HEK293 (cell line): Measurements from ENCODE around the gene SELENOO.

Experiments used
- CTCF ChIA-PET: fragments of 350-600 bp; formaldehyde crosslinking; extraction: SDS; loops from one replicate; lab custom pipeline; 2021; ENCODE audit warnings: antibody characterized with exemption; lab: Yijun Ruan, JAX
- POLR2A ChIA-PET: fragments of 300-600 bp; formaldehyde crosslinking; extraction: SDS; loops from one replicate; lab custom pipeline; 2020; ENCODE audit warnings: antibody characterized with exemption, inconsistent platforms; lab: Yijun Ruan, JAX
- H3K27ac ChIP-seq: fragments of 200-500 bp; sonication (Bioruptor generic); 2 replicates; pipeline ENCODE4 v1.5.1; 2014; ENCODE audit warnings: low read depth, low read length, control low read depth, inconsistent platforms; ENCODE audit errors: extremely low read depth
- H3K36me3 ChIP-seq, 2 experiments: fragments of 200-500 bp in 1 of 2; sonication (Bioruptor generic) in 1 of 2; 1 replicate in 1 of 2; 2 replicates in 1 of 2; pipeline ENCODE4 v1.5.1; 2014 to 2017; ENCODE audit warnings: inconsistent platforms in 2 of 2, low read length in 2 of 2; ENCODE audit not compliant: control insufficient read depth in 2 of 2, insufficient read depth in 1 of 2
- H3K4me1 ChIP-seq: fragments of 200-500 bp; sonication (Bioruptor generic); 2 replicates; pipeline ENCODE4 v1.5.1; 2014; ENCODE audit warnings: mild to moderate bottlenecking, low read length, inconsistent platforms; ENCODE audit not compliant: control insufficient read depth, insufficient read depth
- H3K4me3 ChIP-seq: 2 replicates; pipeline ENCODE4 v1.5.1; 2011; ENCODE audit warnings: low read depth, mild to moderate bottlenecking, control low read depth, low read length, moderate library complexity
- H3K9me3 ChIP-seq: fragments of 200-500 bp; sonication (Bioruptor generic); 2 replicates; pipeline ENCODE4 v1.5.1; 2014; ENCODE audit warnings: low read depth, low read length, inconsistent platforms; ENCODE audit not compliant: control insufficient read depth, insufficient read depth
- CTCF ChIP-seq: fragments of 450-650 bp; formaldehyde crosslinking; IDR thresholded peaks from 2 replicates; pipeline ENCODE4 v1.5.1; 2016; ENCODE audit warnings: missing biosample characterization, missing genetic modification characterization
- GLIS2 ChIP-seq: fragments of 450-650 bp; formaldehyde crosslinking; IDR thresholded peaks from 2 replicates; pipeline ENCODE4 v1.5.1; 2016; ENCODE audit warnings: missing biosample characterization, missing genetic modification characterization
- INSM2 ChIP-seq: fragments of 450-650 bp; formaldehyde crosslinking; IDR thresholded peaks from 2 replicates; pipeline ENCODE4 v1.5.1; 2016; ENCODE audit warnings: missing biosample characterization, missing genetic modification characterization
- KLF16 ChIP-seq: fragments of 450-650 bp; formaldehyde crosslinking; IDR thresholded peaks from 2 replicates; pipeline ENCODE4 v1.5.1; 2017; ENCODE audit warnings: missing biosample characterization, missing genetic modification characterization
- PRDM4 ChIP-seq: fragments of 450-650 bp; formaldehyde crosslinking; IDR thresholded peaks from 2 replicates; pipeline ENCODE4 v1.5.1; 2017; ENCODE audit warnings: missing biosample characterization, missing genetic modification characterization
- REST ChIP-seq: fragments of 450-650 bp; formaldehyde crosslinking; IDR thresholded peaks from 2 replicates; pipeline ENCODE4 v1.5.1; 2016; ENCODE audit warnings: missing biosample characterization, missing genetic modification characterization
- SP2 ChIP-seq: fragments of 450-650 bp; formaldehyde crosslinking; IDR thresholded peaks from 2 replicates; pipeline ENCODE4 v1.5.1; 2016; ENCODE audit warnings: missing biosample characterization, missing genetic modification characterization
- ZBTB11 ChIP-seq: fragments of 450-650 bp; formaldehyde crosslinking; conservative IDR thresholded peaks from 2 replicates; pipeline ENCODE4 v1.5.1; 2016; ENCODE audit warnings: low read depth, missing biosample characterization, missing genetic modification characterization
- ZNF10 ChIP-seq: fragments of 450-650 bp; formaldehyde crosslinking; IDR thresholded peaks from 2 replicates; pipeline ENCODE4 v1.5.1; 2017; ENCODE audit warnings: missing biosample characterization, missing genetic modification characterization
- ZNF146 ChIP-seq: fragments of 450-650 bp; formaldehyde crosslinking; IDR thresholded peaks from 2 replicates; pipeline ENCODE4 v1.5.1; 2016; ENCODE audit warnings: missing biosample characterization, missing genetic modification characterization
- ZNF266 ChIP-seq: fragments of 450-650 bp; formaldehyde crosslinking; IDR thresholded peaks from 2 replicates; pipeline ENCODE4 v1.5.1; 2016; ENCODE audit warnings: missing biosample characterization, missing genetic modification characterization, low read depth
- ZNF341 ChIP-seq: fragments of 450-650 bp; formaldehyde crosslinking; IDR thresholded peaks from 2 replicates; pipeline ENCODE4; 2016; ENCODE audit warnings: low read depth, missing biosample characterization, missing genetic modification characterization
- ZNF391 ChIP-seq: fragments of 450-650 bp; formaldehyde crosslinking; IDR thresholded peaks from 2 replicates; pipeline ENCODE4 v1.5.1; 2016; ENCODE audit warnings: low read depth, missing biosample characterization, missing genetic modification characterization, borderline replicate concordance
- ZNF394 ChIP-seq: fragments of 450-650 bp; formaldehyde crosslinking; IDR thresholded peaks from 2 replicates; pipeline ENCODE4 v1.5.1; 2016; ENCODE audit warnings: missing biosample characterization, missing genetic modification characterization, mild to moderate bottlenecking, moderate library complexity, borderline replicate concordance
- ZNF529 ChIP-seq: fragments of 450-650 bp; formaldehyde crosslinking; IDR thresholded peaks from 2 replicates; pipeline ENCODE4 v1.5.1; 2017; ENCODE audit warnings: missing genetic modification characterization, missing biosample characterization; ENCODE audit not compliant: insufficient replicate concordance
- ZNF670 ChIP-seq: fragments of 450-650 bp; formaldehyde crosslinking; IDR thresholded peaks from 2 replicates; pipeline ENCODE4 v1.5.1; 2016; ENCODE audit warnings: missing biosample characterization, missing genetic modification characterization, low read depth
- ZNF692 ChIP-seq: fragments of 450-650 bp; formaldehyde crosslinking; IDR thresholded peaks from 2 replicates; pipeline ENCODE4 v1.5.1; 2016; ENCODE audit warnings: missing biosample characterization, missing genetic modification characterization
- ZXDB ChIP-seq: fragments of 450-650 bp; formaldehyde crosslinking; IDR thresholded peaks from 2 replicates; pipeline ENCODE4 v1.5.1; 2016; ENCODE audit warnings: missing biosample characterization, missing genetic modification characterization

Gene SELENOO

GRCh38 chr22:50243685-50244419 is 43.0 kb downstream of the SELENOO start (continued):
- TF ChIP-seq ZBTB11 (peak; percentile 76), ZNF394 (tag by site-specific recombination) (peak; percentile 32; the same call in 1 of the 2 replicates), ZNF670 (no peak), SP2 (tag by site-specific recombination) (peak; percentile 28), ZNF341 (peak; percentile 97)

- H3K4me3 ChIP-seq = peak within 1 kb of the TSS; percentile 97
- POLR2A ChIA-PET = interaction anchor here (0.6 to 2.2 kb wide), 14 partner anchors 11 to 382 kb away, joined by 3 to 7 read pairs (median 4); partner anchors contain the start of genes DENND6B, LMF2, NCAPH2 and PLXNB2
- H3K36me3 ChIP-seq = peaks cover 14 to 51% of the 10 kb centered on the region in 2 experiments; a peak in 2 of 3 replicates
- H3K9me3 ChIP-seq = no peaks in the 10 kb centered on the region
- H3K4me1 ChIP-seq = peaks cover 3% of the 10 kb centered on the region; the same call in 1 of the 2 replicates
- peak within 1 kb of the TSS; percentile 87 for H3K27ac ChIP-seq
- CTCF ChIA-PET = interaction anchor here (0.7 to 2.0 kb wide), 5 partner anchors 12 to 97 kb away, joined by 3 to 13 read pairs (median 4); partner anchors contain the start of gene PLXNB2
- TF ChIP-seq KLF16 (tag by site-specific recombination) = peak; percentile 94
- peak; percentile 86; the same call in 1 of the 2 replicates for TF ChIP-seq ZNF391 (tag by site-specific recombination)
- peak; percentile 35; the same call in 1 of the 2 replicates for TF ChIP-seq GLIS2
- peak; percentile 90 for TF ChIP-seq ZXDB (tag by site-specific recombination)
- TF ChIP-seq INSM2 (tag by site-specific recombination) = peak; percentile 64; the same call in 1 of the 2 replicates
- peak; percentile 32; the same call in 1 of the 2 replicates for TF ChIP-seq PRDM4 (tag by site-specific recombination)
- no peak for TF ChIP-seq REST (tag by site-specific recombination)
- no peak for TF ChIP-seq ZNF146 (tag by site-specific recombination)
- no peak for TF ChIP-seq ZNF266
- TF ChIP-seq ZNF529 (tag by site-specific recombination) = no peak
- peak; percentile 45; the same call in 1 of the 2 replicates for TF ChIP-seq ZNF10 (tag by site-specific recombination)
- TF ChIP-seq ZNF692 = peak; percentile 61
- TF ChIP-seq CTCF = peak; percentile 78; the same call in 1 of the 2 replicates
Observed at GRCh38 chr22:50244420-50245213, 43.8 kb downstream of the SELENOO start, which contains the start of gene TUBGCP6. TSS of gene TUBGCP6 (minus strand) at chr22:50245023. CDS start at chr22:50244459, 564 bp downstream.
